GM12878 (cell line): ENCODE measurements around the gene ZSCAN10. TPM values are rescaled to one million over a fixed set of nuclear protein-coding genes. Genes with fewer than 3 reads are reported as not detected.

ENCODE experiments used
- ATAC-seq: fragments of 200-7000 bp; cut with Tn5 transposase; 3 replicates; pipeline ENCODE4 v1.9.1; 2020; ENCODE audit warnings: mild to moderate bottlenecking, moderate library complexity
- BruUV-seq: library from RNA; stranded (reverse); fragments of 400-500 nt; replicated peaks from 2 replicates; lab custom pipeline; 2021; lab: Mats Ljungman, UMichigan
- CTCF ChIA-PET: fragments of 300-600 bp; sonication (Branson Sonifier 250); formaldehyde crosslinking; extraction: SDS; loops from one replicate; lab custom pipeline; 2021; ENCODE audit warnings: inconsistent platforms; lab: Yijun Ruan, JAX
- POLR2A ChIA-PET: fragments of 350-600 bp; formaldehyde crosslinking; extraction: SDS; loops from one replicate; lab custom pipeline; 2021; ENCODE audit warnings: inconsistent platforms; lab: Charles Lee
- RAD21 ChIA-PET: fragments of 300-600 bp; sonication (Branson Sonifier 250); formaldehyde crosslinking; loops from one replicate; lab custom pipeline; 2023; ENCODE audit warnings: antibody characterized with exemption; ENCODE audit not compliant: unreplicated experiment; lab: Charles Lee
- SMC1A ChIA-PET: fragments of 300-600 bp; sonication (Branson Sonifier 250); formaldehyde crosslinking; loops from one replicate; lab custom pipeline; 2023; ENCODE audit not compliant: unreplicated experiment, uncharacterized antibody; lab: Charles Lee
- DNase-seq: peaks from one replicate; pipeline ENCODE4 v3.0.0-alpha.2; 2011; ENCODE audit warnings: low read depth, low spot score
- FAIRE-seq: peaks from 3 replicates; lab custom pipeline; 2011; peaks lifted over from hg19 to GRCh38; lab: Jason Lieb, UNC
- H2AFZ ChIP-seq: 2 replicates; pipeline ENCODE4 v1.6.0; 2011; ENCODE audit warnings: low read depth, low read length, control low read depth; ENCODE audit not compliant: control insufficient read depth
- H3K27ac ChIP-seq: 2 replicates; pipeline ENCODE4 v1.5.1; 2011; ENCODE audit warnings: control low read depth; ENCODE audit not compliant: control insufficient read depth, insufficient read depth
- H3K27me3 ChIP-seq, 2 experiments: replicated peaks in 1 of 2; 2 replicates each; pipeline versions ENCODE4 v1.6.0 to v1.6.1; 2011; ENCODE audit warnings: low read length in 1 of 2; ENCODE audit not compliant: control insufficient read depth in 2 of 2, insufficient read depth in 2 of 2
- H3K36me3 ChIP-seq, 2 experiments: 2 replicates each; pipeline ENCODE4 v1.5.1; 2011; ENCODE audit warnings: low read length in 1 of 2; ENCODE audit not compliant: control insufficient read depth in 2 of 2, insufficient read depth in 2 of 2
- H3K4me1 ChIP-seq: 2 replicates; pipeline ENCODE4 v1.6.1; 2011; ENCODE audit warnings: mild to moderate bottlenecking, low read length, moderate library complexity, mixed read lengths; ENCODE audit not compliant: control insufficient read depth, insufficient read depth
- H3K4me2 ChIP-seq: 2 replicates; pipeline ENCODE4 v1.6.0; 2011; ENCODE audit warnings: control low read depth; ENCODE audit not compliant: control insufficient read depth, insufficient read depth
- H3K4me3 ChIP-seq: fragments of 200-600 bp; sonication (generic); 2 replicates; pipeline ENCODE4 v1.5.1; 2016
- H3K79me2 ChIP-seq: 2 replicates; pipeline ENCODE4 v1.6.0; 2011; ENCODE audit warnings: low read length; ENCODE audit not compliant: control insufficient read depth, insufficient read depth
- H3K9ac ChIP-seq: 2 replicates; pipeline ENCODE4 v1.8.0; 2011; ENCODE audit warnings: low read length, control low read depth, mixed read lengths; ENCODE audit not compliant: control insufficient read depth, insufficient read depth
- H3K9me3 ChIP-seq: replicated peaks from 3 replicates; pipeline ENCODE4 v1.5.1; 2011; ENCODE audit warnings: mild to moderate bottlenecking, low read length; ENCODE audit not compliant: control insufficient read depth, insufficient read depth
- H4K20me1 ChIP-seq: 2 replicates; pipeline ENCODE4 v1.6.0; 2011; ENCODE audit not compliant: control insufficient read depth, insufficient read depth
- CBX3 ChIP-seq: fragments of 200-600 bp; sonication (generic); IDR thresholded peaks from 2 replicates; pipeline ENCODE4 v1.6.1; 2016; ENCODE audit warnings: low read depth, borderline replicate concordance
- CBX5 ChIP-seq: sonication (generic); IDR thresholded peaks from 2 replicates; pipeline ENCODE4 v1.6.1; 2016; ENCODE audit warnings: low read depth, moderate library complexity, mild to moderate bottlenecking, inconsistent platforms
- CHD2 ChIP-seq: IDR thresholded peaks from 2 replicates; pipeline ENCODE4 v1.6.1; 2011; ENCODE audit warnings: low read depth, low read length, improper control_type of control experiment, borderline replicate concordance
- EED ChIP-seq: sonication (generic); IDR thresholded peaks from 2 replicates; pipeline ENCODE4 v1.6.1; 2016; ENCODE audit warnings: antibody characterized with exemption, low read depth
- HDGF ChIP-seq: fragments of 450-650 bp; IDR thresholded peaks from 2 replicates; pipeline ENCODE4 v1.6.1; 2016; ENCODE audit warnings: antibody characterized with exemption
- JUNB ChIP-seq: IDR thresholded peaks from 2 replicates; pipeline ENCODE4 v1.6.1; 2016; ENCODE audit warnings: antibody characterized with exemption, mild to moderate bottlenecking
- MYC ChIP-seq: IDR thresholded peaks from 2 replicates; pipeline ENCODE4 v1.6.1; 2011; ENCODE audit warnings: mild to moderate bottlenecking, low read length, moderate library complexity, inconsistent platforms; ENCODE audit not compliant: insufficient read depth, insufficient replicate concordance, insufficient read length, severe bottlenecking
- NFYB ChIP-seq: IDR thresholded peaks from 2 replicates; pipeline ENCODE4 v1.6.1; 2011; ENCODE audit warnings: low read depth, mild to moderate bottlenecking, low read length, improper control_type of control experiment, moderate library complexity; ENCODE audit not compliant: insufficient read depth
- NR2C1 ChIP-seq: fragments of 450-650 bp; IDR thresholded peaks from 2 replicates; pipeline ENCODE4 v1.6.1; 2017; ENCODE audit warnings: antibody characterized with exemption, mild to moderate bottlenecking, moderate library complexity
- PRDM15 ChIP-seq: fragments of 450-650 bp; formaldehyde crosslinking; IDR thresholded peaks from 2 replicates; pipeline ENCODE4 v1.4.0; 2020; ENCODE audit warnings: mild to moderate bottlenecking, moderate library complexity
- RBBP5 ChIP-seq: fragments of 200-600 bp; sonication (generic); conservative IDR thresholded peaks from 2 replicates; pipeline ENCODE4 v1.6.1; 2016
- RCOR1 ChIP-seq: conservative IDR thresholded peaks from 2 replicates; pipeline ENCODE4 v1.6.1; 2012; ENCODE audit warnings: low read depth, low read length, improper control_type of control experiment
- REST ChIP-seq: IDR thresholded peaks from 2 replicates; pipeline ENCODE4 v1.6.1; 2012; ENCODE audit warnings: mild to moderate bottlenecking, low read depth, low read length
- SREBF2 ChIP-seq: IDR thresholded peaks from 2 replicates; pipeline ENCODE4 v1.6.1; 2012; ENCODE audit warnings: mild to moderate bottlenecking, low read length
- TCF7 ChIP-seq: IDR thresholded peaks from 2 replicates; pipeline ENCODE4 v1.6.1; 2014; ENCODE audit warnings: antibody characterized with exemption, borderline replicate concordance
- ZBED1 ChIP-seq: IDR thresholded peaks from 2 replicates; pipeline ENCODE4 v1.6.1; 2016; ENCODE audit warnings: borderline replicate concordance
- ZZZ3 ChIP-seq: IDR thresholded peaks from 2 replicates; pipeline ENCODE4 v1.6.1; 2011; ENCODE audit warnings: low read depth; ENCODE audit not compliant: control insufficient read depth, insufficient read length
- WGBS: methylation state at CpG from one replicate; pipeline ENCODE4 v1.1.6; 2016; ENCODE audit warnings: low lambda C conversion rate; ENCODE audit not compliant: insufficient replicate concordance, insufficient coverage; ENCODE audit errors: missing lambda C conversion rate; 5-methylcytosine and 5-hydroxymethylcytosine counted together
- in situ Hi-C: fragments of 300-500 bp; cut with MboI; formaldehyde crosslinking; loops from 9 replicates; pipeline ENCODE4 v1.14.3; 2018; ENCODE audit warnings: mixed read lengths
- intact Hi-C: fragments of 100-400 bp; cut with micrococcal nuclease; formaldehyde crosslinking; loops from one replicate; pipeline ENCODE4 v1.14.2; 2022; ENCODE audit not compliant: unreplicated experiment
- polyA plus RNA-seq, 11 experiments: library from polyadenylated mRNA; depleted of rRNA in 4 of 11; unstranded in 6 of 11; stranded (reverse) in 5 of 11; fragments of >200 nt; fragmentation: Nextera tagmentation in 4 of 11; fragmentation: Illumina TruSeq in 1 of 11; extraction: Ambion mirVana in 4 of 11; extraction: Trizol in 1 of 11; gene quantifications; 1 replicate in 1 of 11; 2 replicates in 10 of 11; pipeline versions ENCODE4 v1.2.1 to v1.2.3, GENCODE V29; 2011 to 2016; ENCODE audit warnings: inconsistent platforms in 2 of 11, missing spikeins in 2 of 11, low read depth in 1 of 11
- total RNA-seq, 4 experiments: library from RNA; depleted of rRNA in 3 of 4; stranded (reverse); fragments of >200 nt in 3 of 4; fragmentation: Illumina TruSeq in 1 of 4; extraction: Trizol in 1 of 4; gene quantifications; 2 replicates each; pipeline versions ENCODE4 v1.2.1 to v1.2.3, GENCODE V29; 2013 to 2021

The ZSCAN10 gene
- total and polyA plus RNA-seq, 10 of the 15 experiments (the other 5 are each of a cell fraction or from before 2014, with no cell fraction given) = 0.06 to 0.33 TPM; not detected in 8

GRCh38 chr16:3147046-3147756, 48.1 kb upstream of the ZSCAN10 start (continued):
- TF ChIP-seq PRDM15 (CRISPR knock-in tag) (no peak), RCOR1 (no peak)

GRCh38 chr16:3145660-3146059, 46.6 kb upstream of the ZSCAN10 start:
- ChIA-PET RAD21 (interaction anchor here (2.5 kb wide), 1 partner anchor 11 kb away, joined by 6 read pairs; the partner anchor contains the start of gene ZNF213), POLR2A (interaction anchor here (0.6 kb wide), 1 partner anchor 13 kb away, joined by 3 read pairs; no protein-coding TSS in a partner anchor), SMC1A (no interaction called here), CTCF (interaction anchor here (3.1 kb wide), 1 partner anchor 16 kb away, joined by 13 read pairs; no protein-coding TSS in a partner anchor)
- Histone ChIP-seq H2AFZ (no peak overlapping the region), H3K36me3 (no peaks in the 10 kb centered on the region; a peak in 2 of 4 replicates), H3K79me2 (no peaks in the 10 kb centered on the region), H3K9me3 (no peaks in the 10 kb centered on the region), H3K27ac (no peak overlapping the region), H3K4me1 (no peaks in the 10 kb centered on the region; the same call in 1 of the 2 replicates), H4K20me1 (no peaks in the 10 kb centered on the region), H3K9ac (no peak overlapping the region), H3K4me3 (no peak overlapping the region), H3K4me2 (no peak overlapping the region), H3K27me3 (no peaks in the 10 kb centered on the region)
- BruUV-seq = no TSS peak
- 54% methylated on average over 10 of the region's 12 CpGs for WGBS
- no peak for DNase-seq
- no peak for TF ChIP-seq REST
- TF ChIP-seq CBX5 = no peak
- no peak for TF ChIP-seq NR2C1
- no peak for TF ChIP-seq HDGF
- TF ChIP-seq JUNB = no peak
- no peak for TF ChIP-seq ZBED1
- TF ChIP-seq RBBP5 = no peak
- TF ChIP-seq SREBF2 = no peak
- TF ChIP-seq MYC = no peak
- no peak for TF ChIP-seq TCF7
- no peak for TF ChIP-seq ZZZ3
- TF ChIP-seq CHD2 = no peak
- no peak for TF ChIP-seq CBX3
- no peak for TF ChIP-seq NFYB
- TF ChIP-seq EED = no peak
- intact Hi-C loops (no loop called here), in situ Hi-C loops (no loop called here)
- no peak for ATAC-seq
- FAIRE-seq = no peak
